Activated CD8-positive, alpha-beta memory T cell treated with anti-CD3 and anti-CD28 coated beads for 4 hours (primary cell): Measurements from ENCODE around the gene RTKN2.
"Not testable (repeated sequence)": the region's sequence is repeated elsewhere in the genome, so short reads cannot be mapped to it uniquely, and the experiment has no call there.

ENCODE experiments used
- DNase-seq, 2 donors: peaks; one replicate each; pipeline ENCODE4 v3.0.0-alpha.2; 2020; ENCODE audit warnings: low read depth in 2 of 2

Gene RTKN2

DNA sequence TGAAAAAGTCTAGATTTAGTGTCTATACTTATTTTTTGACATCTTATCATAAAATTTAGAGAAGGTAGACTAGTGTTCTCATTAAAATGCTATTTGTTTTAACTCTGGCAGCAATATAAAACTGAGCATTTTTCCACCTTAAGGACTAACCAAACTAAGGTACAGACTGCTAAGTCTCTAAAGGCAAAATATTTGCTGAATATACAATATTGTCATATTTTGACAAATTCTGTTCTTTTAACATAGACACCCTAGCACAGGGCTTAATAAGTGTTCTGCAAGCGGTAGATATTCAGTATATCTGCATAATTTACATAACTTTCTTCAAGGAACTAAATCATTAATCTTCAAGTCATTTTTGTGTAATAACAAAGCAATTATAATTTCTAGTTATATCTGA, 8.6 kb downstream of the RTKN2 start:
- no peak for DNase-seq

- DNase-seq, result no peak
These were observed 9.2 kb downstream of the RTKN2 start for GRCh38 chr10:62259456-62259855.

DNA sequence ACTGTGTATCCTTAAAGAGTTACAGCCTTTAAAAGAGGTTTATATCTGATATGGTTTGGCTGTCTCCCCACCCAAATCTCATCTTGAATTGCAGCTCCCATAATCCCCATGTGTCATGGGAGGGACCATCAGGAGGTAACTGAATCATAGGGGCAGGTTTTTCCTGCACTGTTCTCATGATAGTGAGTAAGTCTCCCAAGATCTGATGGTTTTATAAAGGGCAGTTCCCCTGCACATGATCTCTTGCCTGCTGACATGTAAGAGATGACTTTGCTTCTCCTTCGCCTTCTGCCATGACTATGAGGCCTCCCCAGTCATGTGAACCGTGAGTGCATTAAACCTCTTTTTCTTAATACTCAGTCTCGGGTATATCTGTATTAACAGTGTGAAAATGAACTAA, 9.7 kb downstream of the RTKN2 start:
- no peak for DNase-seq

DNA sequence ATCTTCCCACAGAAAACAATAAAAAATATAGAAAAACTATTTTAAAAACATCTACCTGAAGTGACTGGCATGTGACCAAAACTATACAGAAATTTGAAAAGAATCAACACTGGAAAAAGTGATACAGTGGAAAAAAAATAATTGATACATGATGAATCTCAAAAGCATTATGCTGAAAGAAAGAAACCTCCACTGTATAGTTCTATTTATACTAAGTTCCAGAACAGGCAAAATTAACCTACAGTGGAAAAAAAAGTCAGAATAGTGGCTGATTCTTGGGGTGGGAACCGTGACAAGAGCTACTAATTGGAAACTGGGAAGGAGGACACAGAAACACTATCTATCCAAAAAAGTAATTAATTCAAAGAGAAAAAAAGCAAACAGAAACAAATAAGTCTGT, 14.9 kb downstream of the RTKN2 start:
- DNase-seq, result no peak

DNA sequence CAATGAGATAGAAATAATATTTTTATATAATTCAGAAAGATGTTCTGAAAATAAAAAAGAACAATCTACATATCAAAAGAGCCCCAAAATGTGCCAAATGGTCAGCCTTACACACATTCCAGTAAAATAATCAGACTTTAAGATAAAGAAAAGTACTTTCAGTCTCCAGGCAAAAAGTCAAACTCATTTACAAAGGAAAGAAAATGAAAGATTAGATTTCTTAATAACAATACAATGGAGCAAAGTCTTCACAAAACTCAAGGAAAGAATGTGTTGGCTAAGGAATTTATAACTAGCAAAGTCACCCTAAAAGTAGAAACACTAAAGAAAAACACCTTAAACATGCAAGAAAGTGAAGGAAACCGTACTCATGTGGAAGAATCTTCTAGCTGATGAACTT, 16.6 kb downstream of the RTKN2 start:
- DNase-seq, result no peak

DNA sequence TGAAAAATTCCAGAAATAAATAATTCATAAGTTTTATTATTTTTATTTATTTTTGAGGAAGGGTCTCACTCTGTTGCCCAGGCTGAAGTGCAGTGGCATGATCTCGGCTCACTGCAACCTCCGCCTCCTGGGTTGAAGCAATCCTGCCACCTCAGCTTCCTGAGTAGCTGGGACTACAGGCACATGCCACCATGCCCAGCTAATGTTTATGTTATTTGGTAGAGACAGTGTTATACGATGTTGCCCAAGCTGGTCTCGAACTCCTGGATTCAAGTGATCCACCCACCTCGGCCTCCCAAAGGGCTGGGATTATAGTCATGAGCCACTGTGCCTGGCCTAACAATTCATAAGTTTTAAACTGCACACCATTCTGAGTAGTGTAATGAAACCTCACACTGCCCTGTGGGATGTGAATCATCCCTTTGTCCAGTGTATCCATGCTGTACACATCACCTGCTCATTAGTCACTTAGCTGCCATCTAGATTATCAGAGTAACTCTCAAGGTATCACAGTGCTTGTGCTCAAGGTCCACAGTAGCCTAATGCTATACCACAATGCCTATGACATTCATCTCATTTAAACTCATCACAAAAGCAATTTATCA, 17.9 kb downstream of the RTKN2 start:
- no peak for DNase-seq

DNA sequence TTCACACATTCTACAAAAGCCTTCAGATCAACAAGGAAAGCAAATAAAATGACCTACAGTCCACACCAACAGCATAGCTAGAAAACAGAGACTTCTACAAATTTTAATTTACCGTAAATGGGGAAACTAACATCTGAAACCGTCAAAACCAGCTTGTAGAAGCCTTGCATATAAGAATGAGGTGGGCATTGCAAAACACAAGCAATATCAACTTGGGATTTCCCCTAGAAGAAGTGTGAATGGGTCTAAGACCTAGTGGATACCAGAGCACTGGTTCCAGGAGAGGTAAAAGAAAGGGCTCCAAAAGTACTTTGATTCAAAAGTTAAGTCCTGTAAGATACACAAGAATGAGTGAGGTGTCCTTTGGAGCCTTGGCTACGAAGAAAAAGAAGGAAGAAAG, 18.7 kb downstream of the RTKN2 start:
- no peak for DNase-seq

- no peak for DNase-seq
These were observed 20.2 kb downstream of the RTKN2 start for GRCh38 chr10:62248465-62248864.

- peak in 1 of 2 donors; percentile 33 for DNase-seq
These were observed 23.7 kb downstream of the RTKN2 start for GRCh38 chr10:62244785-62245467.

GRCh38 chr10:62244088-62244487, 24.6 kb downstream of the RTKN2 start:
- DNase-seq, result no peak

GRCh38 chr10:62243647-62243997, 25.0 kb downstream of the RTKN2 start:
- DNase-seq, result no peak

GRCh38 chr10:62242965-62243646, 25.5 kb downstream of the RTKN2 start:
- not testable (repeated sequence) for DNase-seq

DNA sequence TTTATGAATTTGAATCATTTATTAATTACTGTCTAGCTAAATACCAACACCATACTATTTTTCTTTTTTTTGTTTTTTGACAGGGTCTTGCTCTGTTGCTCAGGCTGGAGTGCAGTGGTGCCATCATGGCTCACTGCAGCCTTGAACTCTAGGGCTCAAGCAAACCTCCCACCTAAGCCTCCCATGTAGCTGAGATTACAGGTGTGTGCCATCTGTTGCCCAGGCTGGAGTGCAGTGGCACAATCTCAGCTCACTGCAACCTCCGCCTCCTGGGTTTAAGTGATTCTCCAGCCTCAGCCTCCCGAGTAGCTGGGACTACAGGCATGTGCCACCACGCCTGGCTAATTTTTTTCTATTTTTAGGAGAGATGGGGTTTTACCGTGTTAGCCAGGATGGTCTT, 27.1 kb downstream of the RTKN2 start:
- DNase-seq, result not testable (repeated sequence)

DNA sequence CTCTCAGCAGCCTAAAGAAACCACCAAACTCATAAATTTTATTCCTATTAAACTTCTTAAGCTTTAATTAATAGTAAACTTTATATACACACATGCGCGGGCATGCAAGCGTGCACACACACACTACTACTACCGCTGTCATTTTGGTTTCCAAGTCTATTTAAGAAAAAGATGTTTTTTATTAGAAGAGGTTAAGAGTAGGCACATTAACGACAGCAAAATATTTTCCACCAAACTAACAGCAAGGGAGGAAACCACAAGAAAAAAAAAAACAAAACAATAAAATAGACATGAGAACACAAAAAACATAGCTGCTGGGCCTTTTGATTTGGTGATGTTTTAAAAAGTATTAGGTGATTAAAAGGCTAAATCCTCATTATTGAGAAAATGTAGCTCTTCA, 28.6 kb downstream of the RTKN2 start:
- no peak for DNase-seq

- no peak for DNase-seq
These were observed 29.8 kb downstream of the RTKN2 start for GRCh38 chr10:62238880-62239279.

- no peak for DNase-seq
These were observed 30.7 kb downstream of the RTKN2 start for GRCh38 chr10:62237966-62238365.

- no peak for DNase-seq
These were observed 31.1 kb downstream of the RTKN2 start for GRCh38 chr10:62237506-62237905.

GRCh38 chr10:62234077-62234605, 34.5 kb downstream of the RTKN2 start:
- DNase-seq, result no peak

- DNase-seq, result no peak
These were observed 35.1 kb downstream of the RTKN2 start for GRCh38 chr10:62233356-62234076.

- no peak for DNase-seq
These were observed 36.8 kb downstream of the RTKN2 start for GRCh38 chr10:62231805-62232204.

DNA sequence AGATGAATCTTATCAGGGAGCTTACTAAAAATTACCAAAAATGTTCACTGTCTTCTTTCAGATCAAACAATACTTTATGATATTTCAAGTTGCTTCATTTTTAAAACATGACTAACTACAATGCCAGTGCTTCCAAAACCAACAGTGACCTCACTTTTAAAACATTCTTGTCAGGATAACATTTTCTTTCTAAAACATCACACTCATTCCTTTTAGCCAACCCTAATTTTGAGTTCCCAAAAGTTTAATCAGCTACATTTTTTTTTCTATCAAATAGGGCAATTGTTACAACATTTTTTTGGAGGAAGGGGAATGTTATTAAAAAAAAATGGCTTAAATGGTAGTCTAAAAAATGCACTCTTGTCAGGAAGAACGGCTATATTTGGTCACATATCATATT, 37.3 kb downstream of the RTKN2 start:
- DNase-seq, result no peak

DNA sequence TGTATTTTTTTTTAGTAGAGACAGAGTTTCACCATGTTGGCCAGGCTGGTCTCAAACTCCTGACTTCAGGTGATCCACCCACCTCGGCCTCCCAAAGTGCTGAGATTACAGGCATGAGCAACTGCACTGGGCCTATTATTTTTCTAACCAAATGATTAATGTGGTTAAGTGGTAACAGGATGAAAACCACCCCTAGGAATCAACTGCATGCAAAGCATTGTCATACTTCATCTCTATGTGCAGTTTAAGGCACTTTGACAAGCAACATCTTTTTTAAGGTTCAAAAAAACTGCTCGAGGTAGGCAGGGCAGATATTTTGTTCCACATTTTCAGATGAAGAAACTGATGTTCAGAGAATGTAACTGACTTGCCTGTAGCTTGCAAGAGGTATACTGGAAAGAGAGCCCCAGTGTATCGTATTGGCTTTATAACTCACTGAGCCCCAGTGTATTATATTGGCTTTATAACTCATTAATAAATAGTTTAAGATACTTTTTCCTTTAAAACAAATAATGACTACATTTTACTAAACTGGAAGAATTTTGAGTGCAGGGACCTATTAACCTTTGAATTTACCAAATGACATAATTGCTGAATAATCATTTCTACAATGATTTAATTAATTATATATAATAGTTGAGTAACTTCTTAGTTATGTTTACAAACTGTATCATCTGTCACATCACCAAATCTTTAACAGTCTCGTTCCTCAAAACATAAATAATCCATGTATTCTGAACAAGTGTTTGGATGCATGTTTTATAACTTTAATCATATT, 38.1 kb downstream of the RTKN2 start:
- no peak for DNase-seq
